HG03025 (cell line): ENCODE results near the gene SLC6A8.
"Not testable (repeated sequence)": the region's sequence is repeated elsewhere in the genome, so short reads cannot be mapped to it uniquely, and the experiment has no call there.

ENCODE experiments used
- ATAC-seq: cut with Tn5 transposase; IDR thresholded peaks from one replicate; pipeline ENCODE4 v1.9.1; 2021; ENCODE audit warnings: mild to moderate bottlenecking, moderate library complexity; ENCODE audit not compliant: unreplicated experiment, low FRiP score

Gene SLC6A8

GRCh38 chrX:153670748-153671588, 16.8 kb upstream of the SLC6A8 start:
- no peak for ATAC-seq

DNA sequence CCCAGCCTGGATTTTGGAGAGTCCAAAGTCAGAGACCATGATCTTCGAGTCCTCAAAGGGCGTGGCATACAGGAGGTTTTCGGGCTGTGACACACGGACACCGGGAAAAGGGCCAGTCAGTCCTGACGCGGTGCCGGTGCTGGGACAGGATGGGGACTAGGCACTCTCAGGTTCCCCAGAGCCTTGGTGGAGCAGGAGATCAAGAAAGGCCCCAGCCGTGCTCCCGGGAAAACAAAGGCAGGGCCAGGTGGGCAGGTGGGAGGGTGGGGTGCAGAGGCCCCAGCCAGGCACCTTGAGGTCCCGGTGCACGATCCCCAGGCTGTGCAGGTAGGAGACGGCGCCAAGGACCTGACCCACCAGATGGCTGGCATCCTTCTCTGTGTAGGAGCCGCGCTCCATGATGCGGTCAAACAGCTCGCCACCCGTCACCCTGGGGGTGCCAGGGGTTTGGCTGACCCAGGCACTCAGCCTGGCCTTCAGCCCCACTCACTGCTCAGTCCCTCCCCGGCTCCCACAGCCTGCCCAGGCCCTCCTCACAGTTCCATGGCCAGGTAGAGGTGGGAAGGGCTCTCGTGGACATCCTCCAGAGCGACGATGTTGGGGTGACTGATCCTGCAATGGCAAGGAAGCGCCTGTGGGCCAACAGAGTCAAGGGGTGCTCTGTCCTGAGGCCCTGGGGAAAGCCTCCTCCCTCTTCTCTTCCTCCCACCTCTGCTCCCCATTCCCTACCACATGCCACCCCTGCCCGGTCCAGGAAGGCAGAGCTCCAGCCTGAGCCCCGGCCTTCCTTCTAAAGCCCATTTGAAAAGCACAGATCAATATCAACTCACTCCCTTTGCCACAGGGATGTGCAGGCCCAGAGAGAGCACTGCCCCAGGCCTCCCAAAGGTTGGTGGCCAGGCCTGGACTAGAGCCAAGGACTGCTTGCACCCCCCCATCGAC, 15.9 kb upstream of the SLC6A8 start:
- ATAC-seq: no peak

GRCh38 chrX:153672531-153673427, 14.9 kb upstream of the SLC6A8 start:
- no peak for ATAC-seq

- no peak for ATAC-seq
These were observed 14.1 kb upstream of the SLC6A8 start, which contains the start of gene PNCK for GRCh38 chrX:153673428-153674218. PNCK (minus strand) TSS chrX:153673813; CDS start chrX:153673076, 737 bp downstream.

- ATAC-seq: no peak
These were observed 13.4 kb upstream of the SLC6A8 start for GRCh38 chrX:153674219-153674851.

DNA sequence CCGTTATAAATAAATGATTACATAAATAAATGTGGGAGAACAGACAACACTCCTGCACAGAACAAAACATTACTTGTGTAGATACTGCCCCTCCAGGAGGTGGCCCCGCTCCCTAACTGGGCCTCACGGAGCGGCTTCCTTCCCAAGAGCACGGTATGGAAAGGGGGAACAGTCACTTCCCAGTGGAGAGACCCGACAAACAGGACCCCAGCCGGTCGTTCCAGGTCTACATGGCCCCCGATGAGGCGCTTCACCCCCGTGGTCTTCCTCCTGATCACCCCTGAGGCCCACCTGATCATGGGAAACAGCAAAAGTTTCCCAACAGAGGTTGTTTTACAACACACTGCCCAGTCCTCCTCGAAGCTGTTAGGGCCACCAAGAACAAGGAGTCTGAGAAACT, 6.6 kb upstream of the SLC6A8 start:
- no peak for ATAC-seq

GRCh38 chrX:153683486-153683885, 4.2 kb upstream of the SLC6A8 start:
- not testable (repeated sequence) for ATAC-seq

GRCh38 chrX:153684467-153685155, 3.1 kb upstream of the SLC6A8 start:
- ATAC-seq: no peak

- ATAC-seq: no peak
These were observed 2.6 kb upstream of the SLC6A8 start for GRCh38 chrX:153685156-153685536.

GRCh38 chrX:153685751-153686696, 1.7 kb upstream of the SLC6A8 start:
- no peak for ATAC-seq

DNA sequence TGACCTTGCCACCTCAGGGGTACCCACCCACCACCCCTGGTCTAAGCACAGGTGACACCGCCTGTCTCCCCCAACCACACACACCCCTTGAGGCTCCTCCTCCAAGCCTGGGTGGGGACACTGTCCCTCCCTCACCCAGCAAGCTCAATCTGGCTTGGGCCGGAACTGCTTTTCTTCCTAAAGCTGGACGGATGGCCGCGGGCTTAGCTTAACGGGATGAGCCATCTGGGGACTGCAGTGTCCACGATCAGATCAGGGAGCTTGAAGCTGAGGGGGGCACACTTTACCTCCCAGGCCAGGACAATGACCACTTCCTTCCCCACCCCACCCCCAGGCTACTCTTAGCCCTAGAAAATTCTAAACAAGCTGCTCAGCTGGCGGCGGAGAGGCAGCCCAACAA, 1.0 kb upstream of the SLC6A8 start:
- no peak for ATAC-seq

DNA sequence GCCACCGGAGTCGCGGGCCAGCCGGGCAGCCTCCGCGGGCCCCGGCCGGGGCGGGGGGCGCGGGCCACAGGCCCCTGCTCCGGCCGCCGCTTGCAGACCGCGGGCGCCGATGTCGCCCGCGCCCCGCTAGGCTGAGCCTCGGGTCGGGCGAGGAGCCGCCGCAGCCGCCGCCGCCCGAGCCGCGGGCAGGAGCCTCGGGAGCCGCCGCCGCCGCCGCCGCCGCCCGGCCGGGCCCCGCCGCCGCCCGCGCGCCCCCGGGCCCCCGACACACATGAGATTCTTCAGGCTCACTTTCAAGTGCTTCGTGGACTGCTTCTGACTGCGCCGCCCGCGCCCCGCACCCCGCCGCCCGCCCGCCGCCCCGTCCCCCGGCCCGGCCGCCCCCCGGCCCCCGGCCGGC, 345 bp downstream of the SLC6A8 start:
- no peak for ATAC-seq

- no peak for ATAC-seq
These were observed 780 bp downstream of the SLC6A8 start for GRCh38 chrX:153688506-153688905.

- ATAC-seq: no peak
These were observed 1.3 kb downstream of the SLC6A8 start for GRCh38 chrX:153688911-153689590.

- no peak for ATAC-seq
These were observed 2.1 kb downstream of the SLC6A8 start for GRCh38 chrX:153689654-153690465.

- ATAC-seq: no peak
These were observed 2.7 kb downstream of the SLC6A8 start for GRCh38 chrX:153690466-153690865.
